NCI-H2196 treated with DMSO at 0.1 percent for 48 hours (cell line): ENCODE results near the gene MAGOHB.
"Not testable (repeated sequence)": the region's sequence is repeated elsewhere in the genome, so short reads cannot be mapped to it uniquely, and the experiment has no call there.

Source experiments
- DNase-seq: peaks from one replicate; lab custom pipeline; 2025; ENCODE audit not compliant: unreplicated experiment; lab: John Stamatoyannopoulos, UW

MAGOHB gene

DNA sequence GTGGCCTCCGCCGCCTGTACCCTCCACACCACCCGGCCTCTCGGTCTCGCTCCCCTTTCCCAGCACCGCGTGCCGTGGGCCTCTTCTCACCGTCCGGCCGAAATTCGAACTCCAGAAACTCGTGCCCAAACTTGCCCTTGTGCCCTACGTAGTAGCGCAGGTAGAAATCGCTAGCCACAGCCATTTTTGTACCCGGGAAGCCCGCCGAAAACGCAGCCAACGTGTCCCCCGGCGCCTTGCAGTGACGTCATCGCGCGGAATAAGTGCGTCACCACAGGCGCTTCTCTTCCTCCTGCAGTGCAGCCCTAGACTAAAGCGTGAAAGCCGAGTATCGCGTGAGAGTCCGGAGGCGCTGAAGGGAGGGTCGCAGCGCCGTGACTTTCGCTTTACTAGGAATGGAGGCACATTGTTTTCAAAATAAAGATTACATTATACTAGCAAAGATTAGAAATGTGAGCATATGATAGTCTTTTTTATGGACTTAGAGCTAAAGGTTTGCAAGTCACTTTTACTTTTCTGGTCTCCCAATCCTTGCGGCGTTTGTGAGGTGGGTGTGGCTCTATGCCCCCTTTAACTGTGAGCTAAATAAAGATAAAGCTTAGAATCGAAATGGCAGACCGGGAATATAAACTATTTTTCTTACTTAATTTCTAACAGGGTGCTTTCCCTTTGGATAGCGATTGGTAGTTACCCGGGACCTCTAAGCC, at the start of gene MAGOHB:
Gene MAGOHB, minus strand, starts transcription at position 261 of the 707 bp plus-strand sequence. Its CDS starts 77 bp downstream, at position 184.
- peak; percentile 48 for DNase-seq

DNA sequence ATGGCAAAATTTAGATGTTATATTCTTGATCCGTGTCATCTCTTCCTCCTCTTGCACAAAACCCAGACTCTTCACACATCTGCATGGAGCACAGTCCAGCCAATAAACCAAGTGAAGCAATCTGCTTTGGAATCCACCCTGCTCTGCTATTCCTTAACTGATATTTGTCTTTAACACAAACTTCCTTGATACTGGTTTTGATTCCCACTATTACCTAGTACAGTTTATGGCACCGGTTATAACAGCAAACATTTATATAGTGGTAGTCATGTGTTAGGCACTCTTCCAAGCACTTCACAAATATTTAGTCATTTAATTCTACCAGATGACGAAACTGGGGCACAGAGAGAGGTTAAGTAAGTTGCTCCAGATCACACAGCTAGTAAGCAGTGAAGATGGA, 47.9 kb upstream of the MAGOHB start:
- DNase-seq: no peak

DNA sequence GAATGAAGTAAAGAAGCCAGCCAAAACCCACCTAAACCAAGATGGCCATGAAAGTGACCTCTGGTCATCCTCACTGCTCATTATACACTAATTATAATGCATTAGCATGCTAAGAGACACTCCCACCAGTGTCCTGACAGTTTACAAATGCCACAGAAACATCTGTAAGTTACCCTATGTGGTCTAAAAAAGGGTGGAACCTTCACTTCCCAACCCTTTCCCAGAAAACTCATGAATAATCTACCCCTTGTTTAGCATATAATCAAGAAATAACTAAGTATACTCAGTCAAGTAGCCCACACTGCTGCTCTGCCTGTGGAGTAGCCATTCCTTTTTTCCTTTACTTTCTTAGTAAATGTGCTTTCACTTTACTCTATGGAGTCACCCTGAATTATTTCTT, 40.6 kb upstream of the MAGOHB start:
- DNase-seq: no peak

DNA sequence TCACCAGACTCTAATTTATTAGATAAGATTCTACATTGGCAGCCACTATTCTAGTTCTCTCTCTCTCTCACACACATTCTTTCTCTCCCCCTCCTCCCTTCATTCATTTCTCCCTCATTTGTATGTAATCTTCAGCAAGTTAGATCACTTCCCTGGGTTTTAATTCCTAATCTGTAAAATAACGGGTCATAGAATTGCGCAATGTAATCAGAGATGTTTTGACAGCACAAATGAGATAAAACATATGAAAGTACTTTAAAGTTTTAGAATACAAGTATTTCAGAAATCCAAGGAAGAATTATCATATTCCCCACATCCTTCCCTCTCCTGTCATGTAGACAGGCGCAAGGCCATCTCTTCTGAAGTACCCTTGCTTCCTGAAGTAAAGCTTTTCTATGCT, 38.8 kb upstream of the MAGOHB start:
- no peak for DNase-seq

DNA sequence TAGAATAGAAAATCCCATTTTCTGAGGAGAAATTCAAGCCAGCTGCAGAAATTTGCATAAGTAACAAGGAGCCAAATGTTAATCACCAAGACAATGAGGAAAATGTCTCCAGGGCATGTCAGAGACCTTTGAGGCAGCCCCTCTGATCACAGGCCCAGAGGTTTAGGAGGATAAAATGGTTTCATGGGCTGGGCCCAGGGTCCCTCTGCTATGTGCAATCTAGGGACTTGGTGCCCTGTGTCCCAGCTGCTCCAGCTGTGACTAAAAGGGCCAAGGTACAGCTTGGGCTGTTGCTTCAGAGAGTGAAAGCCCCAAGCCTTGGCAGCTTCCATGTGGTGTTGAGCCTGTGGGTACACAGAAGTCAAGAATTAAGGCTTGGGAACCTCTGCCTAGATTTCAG, 33.2 kb upstream of the MAGOHB start:
- not testable (repeated sequence) for DNase-seq

DNA sequence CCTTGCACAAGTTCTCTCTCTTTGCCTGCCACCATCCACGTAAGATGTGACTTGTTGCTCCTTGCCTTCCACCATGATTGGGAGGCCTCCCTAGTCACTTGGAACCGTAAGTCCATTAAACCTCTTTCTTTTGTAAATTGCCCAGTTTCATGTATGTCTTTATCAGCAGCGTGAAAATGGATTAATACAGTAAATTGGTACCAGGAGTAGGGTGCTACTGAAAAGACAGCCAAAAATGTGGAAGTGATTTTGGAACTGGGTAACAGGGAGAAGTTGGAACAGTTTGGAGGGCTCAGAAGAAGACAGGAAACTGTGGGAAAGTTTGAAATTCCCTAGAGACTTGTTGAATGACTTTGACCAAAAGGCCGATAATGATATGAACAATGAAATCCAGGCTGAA, 32.5 kb upstream of the MAGOHB start:
- no peak for DNase-seq

DNA sequence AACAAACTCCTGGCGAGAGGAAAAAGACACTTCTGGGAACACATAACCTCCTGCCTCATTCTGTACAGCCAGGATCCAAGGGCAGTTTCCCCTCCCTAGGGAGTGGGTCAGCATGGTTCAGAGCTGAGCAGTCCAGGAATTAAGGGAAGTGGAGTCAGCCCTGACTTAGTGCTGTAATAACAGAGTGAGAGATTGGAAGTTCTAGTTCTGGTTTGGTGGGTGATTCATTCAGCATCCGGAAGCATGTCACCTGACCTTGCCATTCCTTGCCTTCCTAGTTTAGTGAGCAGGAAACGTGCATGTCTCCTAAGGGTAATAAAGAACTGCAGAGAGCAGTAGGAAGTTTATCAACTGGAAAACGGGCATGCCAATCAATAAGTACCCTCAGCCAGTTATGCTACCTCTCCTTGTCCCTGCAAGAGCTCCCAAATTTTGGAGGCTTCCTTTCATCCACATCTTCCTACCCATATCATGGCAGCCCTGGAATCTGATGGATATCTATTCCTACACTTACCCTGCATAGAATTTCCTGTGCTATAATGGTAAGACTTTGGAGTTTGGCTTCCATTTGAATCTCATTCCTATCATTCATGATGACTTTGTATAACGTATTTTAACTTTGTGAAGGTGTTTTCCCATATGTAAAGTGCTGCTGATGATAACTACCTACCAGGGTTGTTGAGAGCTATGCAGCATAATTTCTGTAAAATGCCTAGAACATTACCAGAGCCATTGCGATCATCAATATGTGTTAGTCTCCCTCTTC, 28.5 kb upstream of the MAGOHB start:
- no peak for DNase-seq

DNA sequence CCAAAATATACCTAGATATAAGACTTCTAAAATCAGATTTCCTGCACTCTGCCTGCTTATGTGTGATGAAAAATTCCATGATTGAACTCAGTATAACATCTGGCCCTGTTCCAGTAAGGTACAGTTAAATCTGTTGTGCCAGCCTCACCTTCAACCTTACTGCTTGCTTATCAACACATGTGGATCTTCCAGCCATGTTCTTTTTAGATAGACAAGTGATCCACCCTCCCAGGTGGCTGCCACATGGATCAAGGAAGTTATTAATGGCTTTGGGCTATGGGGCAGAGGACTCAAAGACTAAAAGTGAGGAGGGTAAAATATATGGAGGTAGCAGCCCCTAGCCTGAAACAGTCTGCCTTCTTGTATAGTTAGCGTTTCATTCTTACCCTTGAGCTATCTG, 25.3 kb upstream of the MAGOHB start:
- DNase-seq: no peak

DNA sequence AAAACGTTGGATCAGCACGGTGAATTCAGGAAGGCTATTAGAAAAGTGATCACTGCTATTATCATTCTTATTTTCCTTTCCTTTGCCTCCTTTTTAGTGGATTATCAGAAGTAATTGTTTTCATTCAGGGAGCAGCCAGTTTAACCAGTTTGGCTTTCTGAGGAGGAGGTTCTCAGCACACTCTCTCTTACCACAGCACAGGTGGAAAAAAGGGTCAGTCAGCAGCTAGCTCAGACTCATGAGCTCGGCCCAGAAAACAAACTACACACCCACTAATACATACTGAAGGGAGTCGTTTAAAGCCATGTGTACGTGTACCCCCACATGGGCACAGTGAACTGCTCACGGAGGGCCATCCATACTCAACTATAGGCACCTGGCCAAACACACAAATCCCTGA, 23.2 kb upstream of the MAGOHB start:
- DNase-seq: no peak

DNA sequence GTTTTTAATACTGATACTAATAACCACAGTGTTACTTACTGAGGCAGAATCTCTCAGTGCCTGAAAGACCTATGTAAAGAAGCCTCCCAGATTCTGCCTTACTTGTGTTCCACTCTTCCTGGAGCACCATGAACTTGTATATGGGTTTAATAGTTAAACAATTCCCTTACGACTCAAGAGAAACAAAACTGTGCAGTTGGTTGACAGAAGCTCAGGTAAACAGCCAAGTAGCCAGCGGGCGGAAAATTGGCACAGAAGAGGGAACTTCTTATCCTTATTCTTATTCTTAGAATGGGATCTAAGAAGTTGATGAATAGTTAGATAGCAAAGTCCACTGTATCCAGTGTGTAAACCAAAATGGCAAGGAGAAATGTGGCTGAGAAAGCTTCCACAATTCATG, 22.7 kb upstream of the MAGOHB start:
- DNase-seq: no peak

DNA sequence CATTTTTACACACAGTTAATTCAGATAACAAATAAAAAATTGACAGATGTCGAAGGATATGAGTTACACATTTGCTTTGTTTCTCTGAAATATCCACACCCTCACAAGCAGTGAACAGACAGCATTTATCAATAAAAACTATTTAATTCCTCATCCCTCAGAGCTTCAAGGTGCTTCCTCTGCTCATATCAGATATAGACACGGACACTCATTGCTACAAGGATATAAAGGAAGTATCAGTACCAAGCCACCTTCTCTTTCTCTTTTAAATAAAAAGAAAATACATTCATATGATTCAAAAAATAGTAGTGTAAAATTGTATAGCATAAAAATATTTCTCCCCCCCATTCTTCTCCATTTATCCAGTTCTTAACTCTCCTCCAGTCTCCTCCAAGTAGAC, 21.9 kb upstream of the MAGOHB start:
- DNase-seq: no peak

DNA sequence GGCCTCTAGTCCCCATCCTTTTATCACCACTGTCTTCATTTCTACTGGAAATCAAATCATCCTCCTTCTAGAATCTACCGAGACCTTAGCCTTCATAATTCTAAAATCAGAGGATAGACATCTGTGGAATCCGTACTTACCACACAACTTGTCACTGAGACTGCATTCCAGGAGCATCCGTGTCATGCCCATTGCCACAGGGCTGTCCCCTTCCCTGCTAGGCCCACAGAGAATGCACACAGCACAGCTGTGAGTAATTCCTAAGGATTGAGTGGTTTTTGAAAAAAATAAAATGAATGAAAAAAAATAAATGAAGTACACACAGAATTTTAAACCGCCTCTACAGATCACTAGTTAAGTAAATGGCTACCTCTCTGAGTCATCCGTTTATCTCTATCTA, 21.0 kb upstream of the MAGOHB start:
- DNase-seq: no peak

DNA sequence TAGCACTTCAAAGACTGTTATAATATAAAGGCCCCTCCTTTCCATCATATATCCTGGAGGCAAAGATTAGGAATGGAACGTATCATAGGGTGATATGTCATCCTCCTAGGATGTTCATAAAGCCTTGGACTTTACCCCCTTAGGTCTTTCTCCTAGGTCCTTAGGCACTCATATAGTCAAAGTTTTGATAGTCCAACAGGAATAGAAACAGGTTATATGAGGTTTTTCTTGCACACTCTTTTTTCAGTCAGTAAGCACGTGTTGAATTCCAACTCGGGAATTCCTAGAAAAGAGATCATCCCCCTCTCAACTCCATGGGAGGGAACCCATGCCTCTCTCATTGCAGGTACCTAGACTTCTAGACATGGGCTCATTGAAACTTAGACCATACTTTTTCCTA, 20.1 kb upstream of the MAGOHB start:
- no peak for DNase-seq

DNA sequence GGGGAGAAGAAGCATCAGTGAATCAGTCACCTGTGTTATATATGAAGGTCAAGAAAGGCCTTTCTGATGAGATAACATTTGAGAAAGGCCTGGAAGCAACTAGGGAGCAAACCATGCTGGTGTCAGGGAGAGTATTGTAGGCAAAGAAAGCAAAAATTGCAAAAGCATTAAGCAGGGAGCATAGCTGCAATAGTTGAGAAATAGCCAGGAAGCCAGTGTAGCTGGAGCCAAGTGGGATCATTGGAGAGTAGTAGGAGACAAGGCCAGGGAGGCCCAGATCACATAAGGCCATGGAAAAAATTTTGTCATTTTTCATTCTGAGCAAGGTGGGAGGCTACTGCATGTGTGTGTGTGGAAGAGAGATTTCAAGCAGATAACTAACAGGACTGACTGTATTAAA, 18.8 kb upstream of the MAGOHB start:
- no peak for DNase-seq

DNA sequence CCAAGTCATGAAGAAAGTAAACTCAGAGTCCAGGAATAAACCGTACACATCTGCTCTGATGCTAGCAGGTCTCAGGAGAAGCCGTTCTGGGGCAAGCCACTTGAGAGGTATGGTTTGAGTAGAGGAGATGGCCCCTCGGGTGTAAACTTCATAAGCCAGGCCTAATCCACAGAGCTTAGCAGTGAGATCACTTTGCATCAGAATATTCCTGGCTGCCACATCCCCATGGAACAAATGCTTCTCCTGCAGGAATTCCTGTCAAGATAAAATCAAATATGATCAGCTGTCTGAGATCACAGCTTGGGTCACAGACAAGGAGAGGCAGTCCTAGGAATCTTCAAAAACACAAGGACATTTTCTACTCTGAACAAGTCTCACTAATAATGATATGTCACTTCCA, 11.2 kb upstream of the MAGOHB start:
- DNase-seq: no peak

DNA sequence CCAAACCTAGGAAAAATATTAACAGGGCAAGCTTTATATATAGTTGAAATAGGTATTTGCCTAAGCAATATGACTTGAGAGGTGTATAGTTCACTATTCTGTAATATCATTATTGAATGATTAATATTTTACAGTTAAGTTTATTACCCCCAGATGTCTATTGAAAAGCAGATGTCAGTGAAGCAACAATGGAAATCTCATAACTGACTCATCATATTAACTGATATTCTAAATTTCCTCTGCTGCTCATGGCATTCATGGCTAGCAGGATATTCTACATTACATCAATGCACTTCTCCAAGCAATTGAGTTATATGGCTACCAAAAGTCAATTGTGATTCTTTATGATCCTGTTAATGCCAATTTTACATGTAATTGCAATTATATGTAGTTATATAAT, 9.7 kb upstream of the MAGOHB start:
- no peak for DNase-seq

DNA sequence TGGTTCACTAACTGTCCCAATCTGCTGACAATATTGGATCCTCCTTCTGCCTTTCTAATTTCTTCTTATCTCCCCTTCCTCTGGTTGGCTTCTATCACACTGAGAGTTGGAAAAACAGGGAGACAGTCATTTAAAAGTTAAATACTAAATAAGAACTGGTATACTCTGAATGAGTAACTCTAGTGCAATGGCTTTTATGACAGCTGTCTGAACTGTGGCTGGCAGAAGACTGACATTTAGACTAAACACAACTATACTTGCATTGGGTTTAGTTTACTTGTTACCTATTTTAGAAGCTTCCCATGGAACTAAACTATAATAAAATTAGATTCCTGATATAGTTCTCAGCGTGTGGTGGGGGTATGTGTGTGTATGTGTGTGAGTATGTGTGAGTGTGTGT, 7.9 kb upstream of the MAGOHB start:
- no peak for DNase-seq

DNA sequence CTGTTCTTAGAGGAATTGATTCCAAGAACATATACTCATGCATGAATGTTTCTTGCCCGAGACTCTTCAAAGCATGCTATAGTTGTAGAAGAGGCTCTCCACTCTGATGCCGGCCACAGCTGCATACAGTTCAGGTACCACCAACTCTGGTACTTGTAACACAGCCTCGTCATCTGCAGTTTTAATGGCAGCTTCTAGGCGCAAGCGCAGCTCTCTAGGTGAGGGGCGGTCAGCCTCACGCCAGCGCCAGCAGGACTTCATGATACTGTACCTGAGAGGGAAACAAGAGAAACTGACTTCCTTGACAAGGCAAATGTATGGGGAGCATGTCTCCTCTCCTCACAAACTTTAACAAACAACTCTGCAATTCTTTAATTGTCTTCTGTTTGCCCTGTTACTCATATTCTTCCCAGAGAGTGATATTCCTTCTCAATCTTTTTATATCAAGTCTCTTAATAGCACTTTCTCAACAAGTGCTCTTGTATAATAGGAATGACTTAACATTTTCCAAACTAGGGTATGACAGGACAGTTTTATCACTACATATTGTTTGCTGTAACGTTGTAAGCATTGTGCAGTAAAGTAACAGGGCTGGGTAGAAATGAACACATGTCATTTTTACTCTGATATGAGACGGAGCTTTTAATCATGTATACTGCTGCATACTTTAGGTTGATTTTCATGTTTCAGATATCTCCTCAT, 6.8 kb upstream of the MAGOHB start:
- no peak for DNase-seq

DNA sequence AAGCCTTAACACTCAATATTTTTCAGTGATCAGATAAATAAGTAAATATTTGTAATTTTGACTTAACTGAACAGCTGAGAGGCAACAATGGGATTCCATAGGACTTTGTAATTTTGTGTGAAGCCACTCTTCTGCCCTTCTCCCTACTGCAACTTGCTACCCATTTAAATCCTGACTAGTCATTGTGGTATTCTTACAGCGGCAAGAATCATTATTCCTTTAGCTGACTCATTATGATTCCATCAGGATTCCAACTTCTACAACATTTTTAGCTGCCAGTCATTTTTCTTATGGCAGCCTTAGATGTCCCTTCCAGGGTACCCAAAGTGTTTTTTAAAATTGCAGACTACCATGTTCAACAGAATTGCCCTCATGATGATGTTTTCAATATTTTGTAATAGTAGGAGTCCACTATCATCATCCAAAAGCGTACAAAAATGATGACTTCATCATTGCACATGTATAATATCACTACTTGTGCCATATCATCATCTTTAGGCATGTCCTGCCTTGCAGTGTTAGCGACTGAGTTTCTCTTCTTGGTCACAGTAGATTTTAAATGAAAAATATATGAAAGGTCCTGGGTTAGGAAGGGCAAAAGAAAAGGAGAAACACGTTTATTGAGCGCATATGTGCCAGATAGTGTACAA, 5.1 kb upstream of the MAGOHB start:
- DNase-seq: no peak

DNA sequence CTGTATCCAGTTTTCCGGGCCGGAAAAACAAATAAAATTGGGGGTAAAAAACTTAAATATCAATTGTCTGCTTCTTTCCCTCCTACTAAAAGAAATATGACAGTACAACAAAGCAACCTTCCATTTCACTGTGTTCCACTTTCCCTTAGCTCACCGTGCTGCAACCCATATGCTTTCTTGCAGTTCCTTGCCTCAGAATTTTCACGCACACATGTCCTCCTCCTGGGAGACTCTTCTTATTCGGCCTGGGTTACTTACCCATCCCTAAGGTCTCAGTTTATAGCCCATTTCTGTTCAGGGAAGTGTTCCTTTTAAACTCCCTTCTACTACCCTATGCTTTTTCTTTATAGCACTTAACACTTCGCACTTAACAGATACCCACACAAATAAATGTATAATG, 4.5 kb upstream of the MAGOHB start:
- no peak for DNase-seq

DNA sequence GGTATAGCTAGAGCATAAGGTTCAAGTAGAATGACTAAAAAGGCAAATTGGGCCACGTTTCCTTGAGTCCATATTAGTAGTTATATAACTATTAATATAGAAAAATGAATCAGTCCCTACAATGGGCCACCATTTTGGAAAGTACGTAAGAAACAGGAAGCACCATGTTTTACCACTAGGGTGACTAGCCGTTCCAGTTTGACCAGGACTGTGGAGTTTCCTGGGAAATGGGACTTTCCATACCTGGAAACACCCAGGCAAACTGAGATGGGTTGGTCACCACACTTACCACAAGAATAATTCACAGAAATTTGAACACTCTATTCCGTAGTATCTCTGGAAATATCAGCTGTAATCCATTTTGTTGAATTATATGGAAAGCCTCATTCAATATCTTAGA, 2.1 kb upstream of the MAGOHB start:
- no peak for DNase-seq

DNA sequence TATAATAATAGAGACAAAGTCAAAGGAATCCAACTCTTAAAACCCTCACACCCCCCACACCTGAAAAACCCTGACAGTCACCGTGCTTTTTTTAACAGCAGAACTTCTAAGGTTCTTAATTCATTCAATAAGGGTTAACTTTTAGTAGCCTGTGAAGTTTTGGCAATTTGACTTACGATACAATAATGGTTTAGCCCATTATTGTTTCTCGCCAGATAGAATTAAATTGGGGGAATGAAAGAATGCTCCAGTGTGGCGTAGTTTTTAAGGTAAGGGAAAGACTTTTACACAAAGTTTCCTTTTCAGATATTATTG, 604 bp upstream of the MAGOHB start:
- DNase-seq: no peak
